ENCODE measurements around the gene RHOJ.
"Not testable (repeated sequence)": the region's sequence is repeated elsewhere in the genome, so short reads cannot be mapped to it uniquely, and the experiment has no call there.

RHOJ gene

GRCh38 chr14:63300854-63301253 is 96.6 kb downstream of the RHOJ start:
- no peak for DNase-seq

- no peak for DNase-seq
Observed at GRCh38 chr14:63301891-63302534, 97.8 kb downstream of the RHOJ start.

GRCh38 chr14:63304429-63304828 is 100.2 kb downstream of the RHOJ start:
- DNase-seq = not testable (repeated sequence)

GRCh38 chr14:63308723-63309317 is 104.6 kb downstream of the RHOJ start:
- DNase-seq = no peak

GRCh38 chr14:63318835-63319234 is 114.6 kb downstream of the RHOJ start, which contains the start of gene GPHB5:
Gene GPHB5 (minus strand): TSS chr14:63318935. CDS start chr14:63317849, 1,086 bp downstream.
- no peak for DNase-seq

GRCh38 chr14:63322472-63322871 is 118.2 kb downstream of the RHOJ start:
- DNase-seq = no peak

- no peak for DNase-seq
Observed at GRCh38 chr14:63322897-63323573, 118.8 kb downstream of the RHOJ start.

- DNase-seq = no peak
Observed at GRCh38 chr14:63326840-63327239, 122.6 kb downstream of the RHOJ start.

GRCh38 chr14:63328787-63329737 is 124.8 kb downstream of the RHOJ start:
- DNase-seq = no peak

- no peak for DNase-seq
Observed at GRCh38 chr14:63342371-63342770, 138.1 kb downstream of the RHOJ start.
